H9 (cell line): ENCODE data around the gene ERC2. TPM values are rescaled to one million over a fixed set of nuclear protein-coding genes. Genes with fewer than 3 reads are reported as not detected.

Source experiments
- DNase-seq: peaks from one replicate; pipeline ENCODE4 v3.0.0-alpha.2; 2017
- H2AFZ ChIP-seq: one replicate; pipeline ENCODE4 v1.6.1; 2013; ENCODE audit warnings: mild to moderate bottlenecking, low read length, control low read depth, moderate library complexity
- H2AK5ac ChIP-seq: 2 replicates; pipeline ENCODE4 v1.6.1; 2013; ENCODE audit warnings: low read length, control low read depth, mixed read lengths; ENCODE audit not compliant: insufficient read length
- H2BK120ac ChIP-seq: one replicate; pipeline ENCODE4 v1.6.1; 2013; ENCODE audit warnings: low read depth, mild to moderate bottlenecking, low read length, control low read depth, inconsistent platforms; ENCODE audit not compliant: poor library complexity, severe bottlenecking
- H2BK12ac ChIP-seq: 2 replicates; pipeline ENCODE4 v1.6.1; 2013; ENCODE audit warnings: low read length, control low read depth, mixed read lengths, low read depth; ENCODE audit not compliant: insufficient read length
- H2BK15ac ChIP-seq: 2 replicates; pipeline ENCODE4 v1.6.1; 2013; ENCODE audit warnings: low read depth, low read length, control low read depth
- H2BK20ac ChIP-seq: one replicate; pipeline ENCODE4 v1.6.1; 2013; ENCODE audit warnings: low read depth, mild to moderate bottlenecking, low read length, control low read depth, inconsistent platforms; ENCODE audit not compliant: poor library complexity, severe bottlenecking
- H2BK5ac ChIP-seq: 2 replicates; pipeline ENCODE4 v1.6.1; 2013; ENCODE audit warnings: low read length, control low read depth, mixed read lengths; ENCODE audit not compliant: insufficient read length
- H3K14ac ChIP-seq: 2 replicates; pipeline ENCODE4 v1.6.1; 2013; ENCODE audit warnings: low read length, control low read depth; ENCODE audit not compliant: insufficient read depth
- H3K18ac ChIP-seq: 2 replicates; pipeline ENCODE4 v1.6.1; 2013; ENCODE audit warnings: low read depth, mild to moderate bottlenecking, mixed read lengths, low read length, control low read depth; ENCODE audit not compliant: insufficient read length
- H3K23ac ChIP-seq: 2 replicates; pipeline ENCODE4 v1.6.1; 2013; ENCODE audit warnings: low read length, control low read depth, mixed read lengths, low read depth; ENCODE audit not compliant: insufficient read length
- H3K23me2 ChIP-seq: 2 replicates; pipeline ENCODE4 v1.6.1; 2013; ENCODE audit warnings: low read depth, mild to moderate bottlenecking, mixed read lengths, low read length, control low read depth; ENCODE audit not compliant: insufficient read length, poor library complexity, severe bottlenecking
- H3K27ac ChIP-seq: 2 replicates; pipeline ENCODE4 v1.5.1; 2013; ENCODE audit warnings: low read length, control low read depth, mixed read lengths, low read depth; ENCODE audit not compliant: insufficient read length
- H3K27me3 ChIP-seq: 2 replicates; pipeline ENCODE4 v1.6.1; 2013; ENCODE audit warnings: low read length, control low read depth, inconsistent platforms; ENCODE audit not compliant: insufficient read depth
- H3K4ac ChIP-seq: 2 replicates; pipeline ENCODE4 v1.6.1; 2013; ENCODE audit warnings: low read depth, mild to moderate bottlenecking, control low read depth, inconsistent platforms, low read length, moderate library complexity
- H3K4me1 ChIP-seq: 2 replicates; pipeline ENCODE4 v1.6.1; 2013; ENCODE audit warnings: low read length, control low read depth, inconsistent platforms; ENCODE audit not compliant: insufficient read depth
- H3K4me2 ChIP-seq: 2 replicates; pipeline ENCODE4 v1.6.1; 2013; ENCODE audit warnings: low read length, control low read depth, mixed read lengths; ENCODE audit not compliant: insufficient read length, insufficient read depth
- H3K56ac ChIP-seq: 2 replicates; pipeline ENCODE4 v1.6.1; 2013; ENCODE audit warnings: low read depth, mild to moderate bottlenecking, mixed read lengths, low read length, control low read depth; ENCODE audit not compliant: insufficient read length
- H3K79me1 ChIP-seq: 2 replicates; pipeline ENCODE4 v1.6.1; 2013; ENCODE audit warnings: low read depth, mild to moderate bottlenecking, moderate library complexity, low read length, control low read depth, inconsistent platforms; ENCODE audit not compliant: insufficient read depth, poor library complexity, severe bottlenecking
- H3K79me2 ChIP-seq: 2 replicates; pipeline ENCODE4 v1.6.1; 2013; ENCODE audit warnings: low read length, control low read depth, inconsistent platforms; ENCODE audit not compliant: insufficient read depth
- H3K9ac ChIP-seq: 2 replicates; pipeline ENCODE4 v1.6.1; 2013; ENCODE audit warnings: low read length, control low read depth, mixed read lengths; ENCODE audit not compliant: insufficient read length; ENCODE audit errors: extremely low read depth
- H3K9me3 ChIP-seq: one replicate; pipeline ENCODE4 v1.6.1; 2013; ENCODE audit warnings: low read depth, low read length, inconsistent platforms; ENCODE audit not compliant: control insufficient read depth
- H3T11ph ChIP-seq: one replicate; pipeline ENCODE4 v1.6.1; 2013; ENCODE audit warnings: mild to moderate bottlenecking, low read length, control low read depth, inconsistent platforms
- H4K20me1 ChIP-seq: one replicate; pipeline ENCODE4 v1.6.1; 2013; ENCODE audit not compliant: control insufficient read depth, insufficient read length, insufficient read depth
- H4K5ac ChIP-seq: 2 replicates; pipeline ENCODE4 v1.6.1; 2013; ENCODE audit warnings: low read depth, mild to moderate bottlenecking, mixed read lengths, low read length, control low read depth; ENCODE audit not compliant: insufficient read length
- H4K8ac ChIP-seq: replicated peaks from 2 replicates; pipeline ENCODE4 v1.6.1; 2013; ENCODE audit warnings: low read length, control low read depth, mixed read lengths, low read depth; ENCODE audit not compliant: insufficient read length
- H4K91ac ChIP-seq: 2 replicates; pipeline ENCODE4 v1.6.1; 2013; ENCODE audit warnings: low read depth, mild to moderate bottlenecking, moderate library complexity, mixed read lengths, low read length, control low read depth; ENCODE audit not compliant: insufficient read length
- H3K27ac Mint-ChIP-seq, 3 experiments: 2 replicates in 2 of 3; 3 replicates in 1 of 3; pipeline ENCODE4 v1.8.0; 2020 to 2021; ENCODE audit warnings: mixed read lengths in 3 of 3, mild to moderate bottlenecking in 1 of 3, moderate library complexity in 1 of 3
- H3K27me3 Mint-ChIP-seq: 2 replicates; pipeline ENCODE4 v1.8.0; 2021; ENCODE audit warnings: low read depth, mild to moderate bottlenecking, moderate library complexity, mixed read lengths
- H3K36me3 Mint-ChIP-seq, 3 experiments: 2 replicates in 2 of 3; 3 replicates in 1 of 3; pipeline ENCODE4 v1.8.0; 2020 to 2021; ENCODE audit warnings: low read depth in 3 of 3, mixed read lengths in 3 of 3; ENCODE audit not compliant: insufficient read depth in 1 of 3
- H3K4me1 Mint-ChIP-seq, 2 experiments: 2 replicates each; pipeline ENCODE4 v1.8.0; 2020; ENCODE audit warnings: mixed read lengths in 2 of 2
- H3K4me3 Mint-ChIP-seq, 2 experiments: 2 replicates in 1 of 2; 3 replicates in 1 of 2; pipeline ENCODE4 v1.8.0; 2020 to 2021; ENCODE audit warnings: mild to moderate bottlenecking in 2 of 2, mixed read lengths in 2 of 2, moderate library complexity in 1 of 2
- H3K9me3 Mint-ChIP-seq, 2 experiments: 2 replicates in 1 of 2; 3 replicates in 1 of 2; pipeline ENCODE4 v1.8.0; 2020; ENCODE audit warnings: mild to moderate bottlenecking in 2 of 2, mixed read lengths in 2 of 2, moderate library complexity in 1 of 2
- whole genome bisulfite sequencing: extraction: QIAGEN DNeasy Blood & Tissue Kit; methylation state at CpG from one replicate; pipeline ENCODE4 v1.1.7; 2013; ENCODE audit warnings: missing lambda C conversion rate, low lambda C conversion rate, mixed read lengths; ENCODE audit not compliant: insufficient read length; ENCODE audit errors: extremely low coverage; 5-methylcytosine and 5-hydroxymethylcytosine counted together
- total RNA-seq: library from RNA; stranded (reverse); gene quantifications from 2 replicates; pipeline ENCODE4 v1.2.1, GENCODE V29; 2021
- TF ChIP-seq, protein P1 (sequence below): fragments of 200-600 bp; sonication (generic); conservative IDR thresholded peaks from 3 replicates; pipeline ENCODE4 v1.8.0; 2021; ENCODE audit warnings: antibody characterized with exemption, mild to moderate bottlenecking

The ERC2 gene
- total RNA-seq, 1 experiment from 2014 or later, result 15.4 TPM

- Histone ChIP-seq H3K79me1 (no peaks in the 10 kb centered on the region), H3K14ac (no peak overlapping the region), H3K79me2 (no peaks in the 10 kb centered on the region), H3K27me3 (no peaks in the 10 kb centered on the region), H2BK5ac (no peak overlapping the region), H2BK20ac (no peak overlapping the region), H2AK5ac (no peak overlapping the region), H3K56ac (no peak overlapping the region), H3K18ac (no peak overlapping the region), H2AFZ (no peak overlapping the region), H4K20me1 (no peaks in the 10 kb centered on the region), H3K4me1 (peaks cover 5% of the 10 kb centered on the region; the same call in 1 of the 2 replicates), H3K27ac (no peak overlapping the region), H4K5ac (no peak overlapping the region), H3K23me2 (no peaks in the 10 kb centered on the region), H2BK12ac (no peak overlapping the region), H3K23ac (no peak overlapping the region), H3K9ac (no peak overlapping the region), H2BK15ac (no peak overlapping the region), H3K4me2 (no peak overlapping the region), H2BK120ac (no peak overlapping the region), H3K4ac (no peak overlapping the region), H4K8ac (no peak overlapping the region), H4K91ac (no peak overlapping the region), H3T11ph (no peak overlapping the region), H3K9me3 (no peaks in the 10 kb centered on the region)
- Mint-ChIP-seq H3K27me3 (no peaks in the 10 kb centered on the region), H3K9me3 (no peaks in the 10 kb centered on the region), H3K27ac (peak overlapping the region in 1 of 3 experiments; percentile 22; a peak in 1 of 7 replicates), H3K4me1 (peaks cover 35 to 37% of the 10 kb centered on the region in 2 experiments), H3K4me3 (no peak overlapping the region), H3K36me3 (no peaks in the 10 kb centered on the region)
- no peak for DNase-seq
- TF ChIP-seq, protein P1, sequence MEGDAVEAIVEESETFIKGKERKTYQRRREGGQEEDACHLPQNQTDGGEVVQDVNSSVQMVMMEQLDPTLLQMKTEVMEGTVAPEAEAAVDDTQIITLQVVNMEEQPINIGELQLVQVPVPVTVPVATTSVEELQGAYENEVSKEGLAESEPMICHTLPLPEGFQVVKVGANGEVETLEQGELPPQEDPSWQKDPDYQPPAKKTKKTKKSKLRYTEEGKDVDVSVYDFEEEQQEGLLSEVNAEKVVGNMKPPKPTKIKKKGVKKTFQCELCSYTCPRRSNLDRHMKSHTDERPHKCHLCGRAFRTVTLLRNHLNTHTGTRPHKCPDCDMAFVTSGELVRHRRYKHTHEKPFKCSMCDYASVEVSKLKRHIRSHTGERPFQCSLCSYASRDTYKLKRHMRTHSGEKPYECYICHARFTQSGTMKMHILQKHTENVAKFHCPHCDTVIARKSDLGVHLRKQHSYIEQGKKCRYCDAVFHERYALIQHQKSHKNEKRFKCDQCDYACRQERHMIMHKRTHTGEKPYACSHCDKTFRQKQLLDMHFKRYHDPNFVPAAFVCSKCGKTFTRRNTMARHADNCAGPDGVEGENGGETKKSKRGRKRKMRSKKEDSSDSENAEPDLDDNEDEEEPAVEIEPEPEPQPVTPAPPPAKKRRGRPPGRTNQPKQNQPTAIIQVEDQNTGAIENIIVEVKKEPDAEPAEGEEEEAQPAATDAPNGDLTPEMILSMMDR, result no peak
- no CpG with 5 or more reads among the region's 1 CpG for WGBS
These were observed 810.0 kb downstream of the ERC2 start for GRCh38 chr3:55658270-55658669.
